ENCODE data around the gene SMAD6. TPM values are rescaled to one million over a fixed set of nuclear protein-coding genes. Genes with fewer than 3 reads are reported as not detected.

Gene SMAD6
- total RNA-seq, 1 donor from 2014 or later, result 17.4 TPM

DNA sequence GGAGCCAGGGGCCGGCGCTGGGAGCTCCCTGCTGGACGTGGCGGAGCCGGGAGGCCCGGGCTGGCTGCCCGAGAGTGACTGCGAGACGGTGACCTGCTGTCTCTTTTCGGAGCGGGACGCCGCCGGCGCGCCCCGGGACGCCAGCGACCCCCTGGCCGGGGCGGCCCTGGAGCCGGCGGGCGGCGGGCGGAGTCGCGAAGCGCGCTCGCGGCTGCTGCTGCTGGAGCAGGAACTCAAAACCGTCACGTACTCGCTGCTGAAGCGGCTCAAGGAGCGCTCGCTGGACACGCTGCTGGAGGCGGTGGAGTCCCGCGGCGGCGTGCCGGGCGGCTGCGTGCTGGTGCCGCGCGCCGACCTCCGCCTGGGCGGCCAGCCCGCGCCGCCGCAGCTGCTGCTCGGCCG, 1.5 kb downstream of the SMAD6 start:
- DNase-seq (ENCODE audit: low spot score), result peak; percentile 52

DNA sequence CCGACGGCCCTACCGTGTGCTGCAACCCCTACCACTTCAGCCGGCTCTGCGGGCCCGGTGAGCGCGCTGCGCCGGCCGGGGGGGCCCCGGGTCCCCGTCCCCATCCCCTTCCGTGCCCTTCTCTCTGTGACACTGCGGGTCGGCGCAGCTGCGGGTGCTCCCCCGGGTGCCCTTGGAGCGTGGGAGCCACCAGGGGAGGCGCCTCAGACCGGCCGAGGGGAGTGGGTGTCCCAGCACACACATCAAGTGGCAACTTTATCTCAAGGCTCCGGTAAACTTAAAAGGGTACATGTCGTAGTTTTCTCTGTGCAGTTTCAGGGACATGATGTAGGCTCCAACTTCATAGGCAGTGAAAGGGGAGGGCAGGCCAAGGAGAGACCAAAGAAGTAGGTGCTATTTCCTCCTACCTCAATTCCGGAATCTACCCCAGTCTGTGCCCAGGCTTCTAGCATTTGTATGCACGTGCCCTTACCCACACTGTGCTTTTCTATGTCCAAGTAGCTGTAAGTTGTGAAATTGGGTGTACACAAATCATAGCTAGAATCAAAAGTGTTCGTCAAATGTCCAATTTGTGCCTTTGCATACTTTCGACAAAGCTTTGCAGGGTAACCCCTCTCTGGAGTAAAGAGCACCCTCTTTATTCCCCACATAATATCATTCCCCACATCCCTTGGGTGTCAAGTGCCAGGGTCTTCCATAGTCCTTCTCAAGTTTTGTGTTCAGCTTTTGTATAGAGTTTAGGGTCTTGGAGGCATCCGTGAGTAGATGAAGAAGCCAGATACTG, 2.2 kb downstream of the SMAD6 start:
- DNase-seq (ENCODE audit: low spot score), result no peak

DNA sequence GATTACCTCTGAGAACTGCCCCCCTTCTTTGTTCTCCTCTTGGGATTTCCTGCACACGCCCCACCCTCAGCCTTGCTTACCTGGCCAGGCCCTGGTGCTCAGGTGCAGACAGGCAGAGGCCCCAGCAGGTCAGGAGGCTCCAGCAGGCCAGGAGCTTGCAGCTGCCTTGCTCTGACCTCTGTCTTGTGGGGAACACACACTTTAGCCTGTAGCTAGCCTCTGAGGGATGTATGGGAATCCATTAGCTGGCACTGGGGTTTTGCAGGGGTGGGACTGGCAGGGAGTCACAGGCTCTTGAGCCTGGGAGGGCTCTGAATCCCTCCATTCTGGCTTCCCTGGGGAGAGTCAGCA, 2.7 kb downstream of the SMAD6 start:
- DNase-seq (ENCODE audit: low spot score), result no peak

DNA sequence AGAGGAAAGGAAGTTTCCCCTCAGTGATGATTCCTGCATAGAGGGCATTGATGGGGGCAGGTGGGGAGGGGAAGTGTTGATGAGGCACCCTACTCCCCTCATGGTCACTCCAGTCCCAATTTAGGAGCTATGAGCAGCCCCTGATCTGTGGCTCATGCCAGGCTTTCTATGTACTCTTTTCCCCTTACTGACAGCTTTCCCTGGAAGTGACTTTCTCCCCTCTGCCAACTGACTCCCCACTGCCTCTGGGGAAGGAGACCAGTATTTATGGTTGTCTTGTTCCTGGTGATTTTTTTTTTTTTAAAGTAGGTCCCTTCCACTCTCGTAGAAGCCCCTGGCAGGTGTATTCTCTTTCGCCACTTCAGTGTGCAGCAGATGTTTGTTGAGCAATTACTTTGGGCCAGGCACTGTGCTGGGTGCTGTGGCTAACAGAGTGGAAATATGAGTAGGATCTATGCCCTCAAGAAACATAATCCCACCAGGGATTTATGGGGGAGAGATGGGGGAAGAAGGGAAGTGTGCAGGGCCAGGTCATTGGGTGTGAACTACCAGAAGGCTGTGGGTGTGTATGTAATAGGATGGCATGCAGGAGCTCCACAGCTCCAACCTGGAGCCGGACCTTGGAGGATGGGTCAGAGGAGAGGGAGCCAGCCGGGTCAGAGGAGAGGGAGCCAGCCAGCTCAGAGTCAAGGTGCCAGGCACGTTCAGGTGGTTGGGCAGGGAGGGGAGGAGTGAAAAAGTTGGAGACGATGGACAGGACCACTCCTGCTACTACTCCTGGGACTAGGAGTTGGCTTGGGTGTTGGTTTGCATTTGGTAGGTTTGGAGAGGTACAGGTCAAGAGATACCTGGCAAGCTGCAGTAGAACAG, 3.5 kb downstream of the SMAD6 start:
- DNase-seq (ENCODE audit: low spot score), result no peak

DNA sequence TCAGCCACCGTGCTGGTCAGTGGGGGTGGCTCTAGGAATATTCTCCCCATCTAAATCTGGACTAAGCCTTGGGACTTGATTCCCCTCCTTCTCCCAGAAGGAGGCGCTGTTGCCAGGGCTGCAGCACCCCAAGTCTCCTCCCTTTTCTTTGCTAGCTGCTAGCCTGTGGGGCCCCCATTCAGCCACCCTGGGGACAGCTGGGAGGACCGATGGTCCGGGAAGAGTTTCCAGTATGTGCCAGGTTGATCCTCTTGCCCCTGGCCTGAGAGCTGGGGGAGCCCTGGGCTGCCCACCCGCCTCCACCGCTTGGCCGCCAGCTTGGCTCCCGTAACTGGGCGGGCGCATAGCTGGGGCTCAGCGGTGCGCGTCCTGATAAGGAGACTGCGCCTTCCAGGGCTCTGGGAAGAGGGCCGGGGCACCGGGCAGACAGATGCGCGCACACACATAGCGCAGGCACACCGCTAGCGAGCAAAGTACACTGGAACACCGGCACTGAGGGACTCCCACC, 4.2 kb downstream of the SMAD6 start:
- DNase-seq (ENCODE audit: low spot score), result peak; percentile 64

DNA sequence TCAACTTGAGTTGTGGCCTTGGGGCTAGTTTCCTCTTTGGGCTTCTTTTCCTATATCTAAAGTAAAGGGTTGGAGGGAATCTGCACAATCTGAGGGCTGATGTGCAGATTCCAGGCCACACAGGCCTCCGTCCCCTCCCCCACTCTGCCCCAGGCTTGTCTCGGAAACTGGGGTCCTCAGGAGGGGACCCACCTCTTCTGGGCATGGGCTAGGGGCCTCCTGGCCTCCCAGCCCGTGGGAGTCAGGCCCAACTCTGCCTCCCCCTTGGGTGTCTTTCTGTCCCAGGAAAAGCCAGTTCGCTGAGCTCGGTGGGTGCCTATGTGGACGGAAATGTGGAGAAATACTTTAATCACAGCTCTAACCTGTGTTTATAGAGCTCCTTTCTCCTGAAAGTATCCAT, 4.8 kb downstream of the SMAD6 start:
- DNase-seq (ENCODE audit: low spot score), result no peak

DNA sequence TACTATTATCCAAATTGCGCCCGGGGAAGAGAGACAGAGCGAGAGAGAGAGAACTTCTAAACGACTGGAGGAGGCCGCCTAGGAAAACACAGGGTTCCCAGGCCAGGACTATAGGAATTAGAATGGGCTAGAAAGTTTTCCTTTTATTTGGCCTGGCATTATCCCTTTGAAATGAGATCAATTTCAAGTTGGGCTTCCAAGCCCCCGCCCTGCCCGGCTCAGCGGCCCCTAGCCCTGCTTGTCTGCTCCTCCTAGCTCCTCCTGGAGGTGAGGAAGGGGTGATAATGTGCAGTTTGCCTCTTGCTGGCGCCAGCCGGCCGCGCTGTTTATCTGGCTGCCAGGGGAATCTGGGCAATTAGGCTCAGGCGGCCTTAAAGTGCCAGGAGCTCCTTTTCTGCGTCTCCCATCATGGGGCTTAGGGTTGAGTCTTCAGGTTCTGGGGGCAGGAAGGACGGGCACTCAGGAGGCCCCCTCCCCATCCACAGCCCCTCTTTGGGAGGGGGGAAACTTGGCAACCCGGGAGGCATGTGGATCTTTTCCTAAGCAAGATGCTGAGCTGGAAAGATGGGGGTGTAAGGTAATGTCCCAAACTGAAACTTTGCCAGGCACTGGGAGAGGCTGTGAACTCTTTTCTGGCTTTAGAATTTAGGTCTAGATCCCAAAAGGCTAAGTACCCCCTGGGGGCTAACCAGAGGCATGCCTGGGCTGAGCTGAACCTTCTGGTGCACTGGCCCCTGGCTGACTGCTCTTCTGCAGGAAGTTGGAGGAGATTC, 5.5 kb downstream of the SMAD6 start:
- peak; percentile 52 for DNase-seq (ENCODE audit: low spot score)

DNA sequence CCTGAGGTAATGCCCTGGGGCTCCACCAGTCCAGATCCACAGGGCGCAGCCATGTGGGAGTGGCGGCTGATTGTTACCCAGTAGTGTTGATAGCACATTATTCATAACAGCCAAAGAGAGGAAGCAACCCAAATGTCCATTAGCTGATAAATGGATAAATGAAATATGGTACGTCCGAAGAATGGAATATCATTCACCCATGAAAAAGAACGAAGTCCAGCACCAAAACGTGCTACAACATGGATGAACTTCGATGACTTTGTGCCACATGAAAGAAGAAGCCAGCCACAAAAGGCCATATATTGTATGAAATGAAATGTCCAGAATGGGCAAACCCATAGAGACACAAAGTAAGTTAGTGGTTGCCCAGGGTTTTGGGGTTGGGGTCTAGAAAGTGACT, 6.4 kb downstream of the SMAD6 start:
- DNase-seq (ENCODE audit: low spot score), result no peak

DNA sequence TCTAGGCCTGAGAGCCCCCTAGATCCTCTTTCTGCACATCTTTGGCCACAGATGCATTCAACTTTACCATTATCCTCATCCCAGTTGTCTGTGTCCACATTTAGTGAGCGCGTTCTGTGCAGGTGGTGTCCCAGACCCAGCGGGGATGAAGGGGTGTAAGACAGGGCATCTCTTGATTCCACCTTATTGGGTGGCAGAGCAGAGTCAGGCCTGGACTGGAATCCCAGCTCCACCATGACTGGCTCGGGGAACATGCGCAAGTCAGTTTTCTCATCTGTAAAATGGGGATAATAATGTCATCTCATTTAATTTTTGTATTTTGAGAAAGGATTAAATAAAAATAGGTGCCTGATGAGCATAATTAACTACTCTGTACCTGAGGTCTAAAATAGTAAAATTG, 7.8 kb downstream of the SMAD6 start:
- DNase-seq (ENCODE audit: low spot score), result no peak

DNA sequence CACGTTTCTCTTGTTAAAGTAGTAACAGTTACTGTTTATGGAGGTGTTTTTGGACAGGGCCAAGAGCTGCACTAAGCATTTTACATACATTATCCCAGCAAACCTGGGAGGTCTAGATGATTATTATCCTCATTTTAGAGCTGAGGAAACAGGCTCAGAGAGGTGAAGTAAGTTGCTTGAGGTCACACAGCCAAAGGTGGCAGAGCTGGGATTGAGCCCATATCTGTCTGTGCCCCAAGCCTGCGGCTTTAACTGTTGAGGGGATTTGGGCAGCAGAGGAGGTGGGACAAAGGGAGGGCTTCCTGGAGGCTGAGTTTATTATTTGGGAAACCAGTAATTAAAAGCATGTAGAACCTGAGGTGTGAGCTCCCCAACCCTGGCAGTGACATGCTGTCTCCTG, 9.2 kb downstream of the SMAD6 start:
- no peak for DNase-seq (ENCODE audit: low spot score)

DNA sequence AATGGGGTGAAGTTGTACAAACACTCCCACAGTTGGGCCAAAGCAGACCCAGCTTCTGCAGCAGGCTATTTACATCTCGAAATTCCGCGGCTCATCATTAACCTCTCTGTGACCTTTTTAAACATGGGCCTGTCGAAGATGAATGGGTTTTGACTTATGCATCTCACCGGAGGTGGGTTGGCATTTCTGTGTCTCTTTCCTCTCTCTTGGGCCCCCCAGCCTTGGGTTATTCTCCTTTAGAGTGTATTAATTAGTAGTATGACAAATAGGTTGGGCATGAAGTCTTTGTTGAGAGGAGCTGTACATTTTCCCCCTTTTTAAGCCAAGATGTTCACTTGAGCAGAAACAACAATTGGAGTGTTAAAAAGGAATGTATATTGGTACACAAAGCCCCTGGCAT, 9.8 kb downstream of the SMAD6 start:
- DNase-seq (ENCODE audit: low spot score), result no peak

DNA sequence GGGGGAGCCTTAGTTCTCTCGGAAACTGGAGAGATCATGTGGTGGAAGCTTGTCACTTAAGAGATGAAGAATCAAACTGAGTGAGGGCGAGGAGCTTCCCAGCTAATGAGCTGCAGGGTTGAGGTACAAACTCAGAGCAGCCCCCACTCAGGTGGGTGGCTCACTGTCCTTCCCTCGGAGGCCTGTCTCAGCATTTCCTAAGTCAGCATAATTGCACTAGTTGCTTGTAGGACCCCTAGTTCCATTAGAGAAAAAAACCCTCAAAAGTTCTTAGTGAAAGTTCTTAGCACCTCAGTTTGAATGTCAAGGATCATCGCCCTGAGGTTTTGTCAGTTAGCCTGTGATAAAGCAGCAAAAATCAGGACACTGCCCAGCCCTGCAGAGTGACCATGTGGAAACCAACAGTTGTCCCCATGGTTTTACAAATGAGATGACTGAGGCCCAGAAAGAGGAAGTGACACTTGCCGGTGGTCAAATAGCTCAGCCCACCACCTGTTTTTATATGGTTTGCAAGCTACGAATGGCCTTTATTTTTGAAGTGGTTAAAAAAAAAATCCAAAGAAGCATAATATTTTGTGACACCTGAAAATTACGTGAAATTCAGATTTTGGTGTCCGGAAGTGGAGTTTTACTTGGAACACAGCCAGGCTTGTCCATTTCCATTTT, 11.9 kb downstream of the SMAD6 start:
- DNase-seq (ENCODE audit: low spot score), result no peak

DNA sequence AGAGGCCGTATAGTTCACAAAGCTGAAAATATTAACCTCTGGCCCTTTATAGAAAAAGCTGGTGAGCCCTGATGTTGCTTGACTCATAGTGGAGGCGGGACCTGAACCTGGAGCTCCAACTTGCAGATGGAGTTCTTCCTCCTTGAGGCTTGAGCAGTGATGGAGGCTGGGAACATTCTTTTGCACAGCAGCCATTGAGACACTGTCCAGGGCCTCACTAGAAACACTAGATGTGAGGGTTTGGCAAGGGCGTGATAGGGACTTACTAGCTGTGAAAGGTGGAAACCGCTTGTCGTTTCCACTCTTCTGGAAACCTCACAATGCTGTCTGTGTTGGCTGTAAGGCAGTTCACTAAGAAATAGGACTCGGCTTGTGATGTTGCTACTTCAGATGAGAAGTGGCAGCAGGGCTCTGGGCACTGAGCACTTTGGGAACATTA, 12.5 kb downstream of the SMAD6 start:
- no peak for DNase-seq (ENCODE audit: low spot score)

DNA sequence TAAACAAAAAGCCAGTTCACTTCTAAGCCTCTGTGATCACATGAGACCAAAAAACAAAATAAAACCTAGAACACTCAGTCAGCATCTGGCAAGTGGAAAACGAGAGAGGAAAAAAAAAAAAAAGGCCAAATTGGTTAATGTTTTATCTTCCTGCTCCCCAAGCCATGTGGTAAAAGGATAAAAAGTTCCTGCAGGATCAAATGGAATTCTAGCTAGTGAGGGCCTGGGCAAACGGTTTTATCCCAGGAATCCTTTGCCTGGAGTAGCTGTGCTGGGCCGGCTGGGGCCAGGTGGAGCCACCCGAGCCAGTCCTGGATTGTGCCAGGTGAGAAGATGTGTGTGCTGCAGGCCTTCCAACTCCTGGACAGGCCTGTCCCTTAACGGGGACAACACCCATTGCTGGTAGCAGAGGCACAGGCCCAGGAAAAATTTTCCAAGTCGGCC, 13.2 kb downstream of the SMAD6 start:
- DNase-seq (ENCODE audit: low spot score), result no peak

DNA sequence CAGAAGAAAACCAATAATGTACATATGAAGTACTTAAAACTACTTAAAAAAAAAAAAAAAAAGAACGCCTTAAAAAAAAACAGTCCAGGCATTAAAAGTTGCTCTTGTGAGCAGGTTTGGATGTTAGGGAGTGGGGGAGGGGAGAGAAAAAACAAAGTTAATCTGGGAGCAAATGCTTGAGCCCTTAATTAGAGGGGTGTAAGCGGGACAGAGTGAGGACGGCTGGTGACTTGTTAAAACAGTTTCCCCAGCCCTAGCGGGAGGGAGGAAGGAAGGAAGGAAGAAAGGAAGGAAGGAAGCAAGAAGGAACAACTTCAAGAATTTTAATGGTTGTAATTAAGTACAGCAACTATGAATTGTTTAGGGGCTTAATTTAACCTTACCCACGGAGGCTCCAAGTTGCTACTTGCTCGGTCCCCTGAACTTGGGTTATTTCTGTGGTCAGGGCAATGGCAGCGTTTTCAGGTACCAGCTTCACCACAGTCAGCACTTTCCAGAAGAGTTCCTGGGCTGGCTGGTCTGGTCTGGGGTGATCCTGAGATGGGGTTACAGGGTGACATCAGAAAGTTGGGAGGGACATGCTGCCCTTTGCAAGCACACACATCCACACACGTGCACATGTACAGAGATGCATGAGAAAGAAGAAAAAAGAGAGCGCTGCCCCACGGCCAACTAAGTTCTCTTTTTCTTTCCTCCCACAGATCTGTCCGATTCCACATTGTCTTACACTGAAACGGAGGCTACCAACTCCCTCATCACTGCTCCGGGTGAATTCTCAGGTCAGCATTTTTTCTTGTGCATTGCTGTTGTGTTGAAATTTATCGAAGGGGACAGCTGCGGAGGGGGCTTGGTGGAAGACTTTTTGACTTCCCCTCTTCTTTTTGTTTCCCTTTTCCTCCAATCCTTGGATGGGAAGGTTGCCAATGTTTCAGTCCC, 14.0 kb downstream of the SMAD6 start:
- no peak for DNase-seq (ENCODE audit: low spot score)

DNA sequence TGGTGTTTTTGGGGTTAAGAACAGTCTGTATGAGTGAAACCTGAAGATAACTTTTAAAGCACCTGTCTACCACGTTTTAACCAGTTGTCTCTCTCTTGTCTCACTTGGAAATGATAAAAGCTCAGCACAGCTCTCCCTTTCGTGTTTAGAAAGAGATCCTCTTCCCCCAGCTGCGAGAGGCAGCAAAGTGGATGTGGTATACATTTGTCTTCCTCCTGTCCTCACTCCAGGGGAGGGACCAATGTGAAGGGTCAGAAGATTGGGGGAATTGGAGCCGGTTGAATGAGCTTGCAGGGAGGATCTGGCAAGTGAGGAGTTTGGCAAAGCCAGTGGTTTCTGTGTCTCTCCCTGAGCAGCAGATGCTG, 14.6 kb downstream of the SMAD6 start:
- DNase-seq (ENCODE audit: low spot score), result no peak

DNA sequence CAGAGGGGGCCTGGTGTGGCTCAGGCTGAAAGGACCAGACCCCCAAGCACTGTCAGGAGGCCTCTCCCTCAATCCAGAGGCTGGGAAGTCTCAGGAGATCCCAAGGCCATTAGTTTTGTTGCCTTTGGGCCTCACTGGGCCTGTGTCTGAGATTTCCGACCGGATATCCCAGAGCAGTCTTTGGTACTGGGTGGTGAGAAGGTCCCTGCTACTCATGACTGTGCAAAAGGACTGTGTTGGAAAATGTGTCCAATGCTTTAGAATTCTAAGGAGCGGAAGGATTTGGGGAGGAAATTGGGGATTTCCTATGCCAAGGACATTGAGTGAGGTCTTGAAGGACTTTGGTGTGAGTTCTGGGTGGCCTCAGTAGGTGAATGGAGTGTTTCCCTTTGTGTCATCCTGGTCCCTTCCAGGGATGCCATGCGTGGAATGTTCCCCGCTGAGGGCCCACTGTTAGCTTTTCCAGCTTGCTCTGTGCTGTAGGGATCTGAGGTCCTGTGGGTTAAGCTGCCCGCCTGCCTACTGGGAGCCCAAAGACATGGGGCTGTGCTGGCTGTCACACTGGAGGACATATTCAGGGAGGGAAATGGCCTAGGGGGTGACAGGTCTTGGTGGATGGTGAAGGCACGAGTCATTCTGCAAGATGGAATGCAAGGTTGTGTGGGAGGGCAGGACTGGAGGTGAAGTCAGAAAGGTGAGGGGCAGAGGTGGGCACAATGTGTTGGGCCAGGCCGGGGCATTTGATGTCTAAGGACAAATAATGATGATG, 16.4 kb downstream of the SMAD6 start:
- no peak for DNase-seq (ENCODE audit: low spot score)

DNA sequence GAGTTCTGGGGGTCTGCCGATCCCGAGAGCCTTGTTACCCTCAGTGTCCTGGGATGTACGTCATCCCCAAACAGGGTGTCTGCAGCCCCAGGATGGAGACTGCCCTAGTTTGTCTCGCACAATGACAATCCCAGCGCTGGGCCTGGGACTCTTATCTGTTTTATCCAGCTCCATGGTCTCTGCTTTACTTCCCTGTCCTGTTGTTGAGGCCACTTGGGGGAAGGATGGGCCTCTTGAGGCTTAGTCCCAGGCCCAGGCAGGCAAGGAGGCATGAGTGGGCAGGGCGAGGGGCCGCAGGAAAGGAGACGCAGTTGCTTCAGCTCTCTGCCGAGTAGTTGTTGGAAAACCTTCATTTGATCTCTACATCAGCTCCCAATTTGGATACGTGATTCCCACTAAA, 17.4 kb downstream of the SMAD6 start:
- no peak for DNase-seq (ENCODE audit: low spot score)

DNA sequence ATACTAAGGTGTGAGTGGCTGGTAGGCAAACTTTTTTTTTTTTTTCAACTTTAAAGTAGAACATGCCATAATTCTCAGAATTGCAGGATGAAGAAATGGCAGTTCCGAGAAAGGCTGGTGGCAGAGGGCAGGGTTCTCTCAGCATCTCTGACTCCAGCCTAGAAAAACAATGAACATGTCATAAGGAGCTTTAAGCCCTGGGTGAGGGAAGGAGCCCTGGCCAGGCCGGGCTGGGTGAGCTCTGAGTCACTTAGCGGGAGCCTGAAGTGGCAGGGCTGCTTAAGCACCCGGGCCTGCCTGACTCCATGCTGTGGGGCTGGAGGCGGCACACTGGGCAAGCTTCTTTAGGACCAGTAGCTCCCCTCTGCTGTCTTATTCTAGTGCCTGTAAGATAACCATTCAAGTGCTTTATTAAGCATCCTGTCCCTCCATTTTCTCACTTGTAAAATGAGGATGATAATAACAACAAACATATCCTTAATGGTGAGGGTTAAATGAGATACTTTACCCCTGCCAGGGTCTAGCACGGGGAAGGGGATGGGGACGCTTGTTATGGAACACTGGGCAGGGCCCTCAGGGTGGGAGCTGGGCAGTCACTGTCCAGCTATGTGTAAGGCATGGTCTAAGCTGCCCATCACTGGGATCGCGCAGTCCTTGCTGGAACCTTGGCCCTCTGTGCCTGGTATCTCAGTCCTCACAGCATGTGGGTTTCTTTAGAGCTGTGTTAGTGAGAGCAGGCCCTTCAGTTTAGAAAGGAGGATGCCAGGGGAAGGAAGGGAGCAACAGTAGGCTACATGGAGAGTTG, 18.4 kb downstream of the SMAD6 start:
- DNase-seq (ENCODE audit: low spot score), result no peak

Measured in ureter (tissue), 1 donor.